T-helper 17 cell (primary cell): ENCODE measurements around the gene AGPAT3. TPM values are rescaled to one million over a fixed set of nuclear protein-coding genes. Genes with fewer than 3 reads are reported as not detected.
A peak's percentile ranks its signal among the peaks of the same experiment; 100 is the strongest.

Experiments used
- ATAC-seq: fragments of 150-1000 bp; cut with Tn5 transposase; 2 replicates; pipeline ENCODE4 v1.10.0; 2021; ENCODE audit warnings: mild to moderate bottlenecking, moderate library complexity
- DNase-seq, 3 donors: peaks; one replicate each; pipeline versions ENCODE4 v3.0.0 to v3.0.0-alpha.2; 2020 to 2021
- H3K9me3 ChIP-seq: one replicate; pipeline ENCODE4 v1.7.0; 2013; ENCODE audit warnings: low read length, mild to moderate bottlenecking; ENCODE audit not compliant: control insufficient read depth, poor library complexity, severe bottlenecking
- H3K27ac Mint-ChIP-seq: one replicate; pipeline ENCODE4 v1.8.0; 2022; ENCODE audit warnings: mild to moderate bottlenecking, moderate library complexity, mixed read lengths
- H3K27me3 Mint-ChIP-seq: one replicate; pipeline ENCODE4 v1.8.0; 2022; ENCODE audit warnings: mixed read lengths
- H3K36me3 Mint-ChIP-seq: one replicate; pipeline ENCODE4 v1.8.0; 2022; ENCODE audit warnings: low read depth, mixed read lengths
- H3K4me1 Mint-ChIP-seq: one replicate; pipeline ENCODE4 v1.8.0; 2022; ENCODE audit warnings: mild to moderate bottlenecking, mixed read lengths
- H3K4me3 Mint-ChIP-seq: one replicate; pipeline ENCODE4 v1.8.0; 2022; ENCODE audit warnings: mild to moderate bottlenecking, moderate library complexity, mixed read lengths
- total RNA-seq, 4 donors: library from RNA in 2 of 4; stranded (reverse) in 2 of 4; gene quantifications; one replicate each; pipeline ENCODE4 v1.2.3 and lab custom pipeline; 2022 to 2026

Gene AGPAT3
- total RNA-seq, 2 donors from 2014 or later = 64.1 to 67.3 TPM

DNA sequence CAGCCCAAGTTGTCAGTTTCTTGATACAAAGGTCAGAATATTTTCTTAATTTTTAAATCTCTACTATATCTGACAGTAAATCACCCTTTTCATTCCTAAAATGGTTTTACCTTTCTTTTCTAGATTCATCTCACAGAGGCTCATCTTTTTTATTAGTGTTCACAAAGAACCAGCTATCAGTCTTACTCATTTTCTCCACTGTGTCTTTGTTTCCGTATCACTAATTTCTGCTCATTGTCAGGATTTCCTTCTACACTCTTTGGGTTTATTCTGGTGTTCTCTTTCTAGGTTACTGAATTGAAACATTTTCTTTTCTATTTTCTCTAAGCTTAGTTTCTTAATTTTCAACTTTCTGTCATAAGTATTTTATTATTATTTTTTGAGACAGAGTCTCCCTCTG lies 8.7 kb downstream of the AGPAT3 start:
- Mint-ChIP-seq H3K27me3 (no peaks in the 10 kb centered on the region), H3K4me1 (peaks cover 48% of the 10 kb centered on the region), H3K4me3 (no peak overlapping the region), H3K36me3 (peaks cover 5% of the 10 kb centered on the region), H3K27ac (peak overlapping the region; percentile 49)
- H3K9me3 ChIP-seq = no peaks in the 10 kb centered on the region
- DNase-seq (no peak), ATAC-seq (no peak)

DNA sequence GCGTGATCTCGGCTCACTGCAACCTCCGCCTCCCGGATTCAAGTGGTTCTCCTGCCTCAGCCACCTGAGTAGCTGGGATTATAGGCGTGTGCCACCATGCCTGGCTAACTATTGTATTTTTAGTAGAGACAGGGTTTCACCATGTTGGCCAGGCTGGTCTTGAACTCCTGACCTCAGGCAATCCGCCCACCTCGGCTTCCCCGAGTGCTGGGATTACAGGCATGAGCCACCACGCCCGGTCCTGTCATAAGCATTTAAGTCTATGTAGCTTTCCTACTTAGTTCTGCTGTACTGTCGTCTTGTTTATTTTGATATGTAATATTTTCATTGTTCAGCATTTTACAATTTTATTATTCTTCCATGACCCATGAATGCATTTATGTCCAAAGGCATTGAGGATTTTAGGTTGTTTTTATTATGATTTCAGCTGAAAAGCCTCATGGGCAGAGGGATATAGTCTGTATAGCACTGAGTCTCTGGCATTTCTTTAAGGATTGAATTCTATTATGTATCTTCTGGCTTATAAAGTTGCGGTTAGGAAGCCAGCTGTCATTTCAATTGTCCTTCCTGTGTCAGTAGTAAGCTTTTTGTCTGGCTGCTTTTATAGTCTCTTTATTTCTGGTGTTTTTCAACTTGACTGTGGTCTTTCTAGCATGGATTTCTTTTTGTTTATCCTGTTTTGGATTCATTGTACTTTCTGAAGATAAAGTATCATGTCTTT lies 9.2 kb downstream of the AGPAT3 start:
- DNase-seq = no peak
- H3K27ac Mint-ChIP-seq = peak overlapping the region; percentile 49
- no peaks in the 10 kb centered on the region for H3K9me3 ChIP-seq
- H3K36me3 Mint-ChIP-seq = peaks cover 5% of the 10 kb centered on the region
- H3K4me3 Mint-ChIP-seq = no peak overlapping the region
- H3K4me1 Mint-ChIP-seq = peaks cover 43% of the 10 kb centered on the region
- ATAC-seq = no peak
- H3K27me3 Mint-ChIP-seq = no peaks in the 10 kb centered on the region

DNA sequence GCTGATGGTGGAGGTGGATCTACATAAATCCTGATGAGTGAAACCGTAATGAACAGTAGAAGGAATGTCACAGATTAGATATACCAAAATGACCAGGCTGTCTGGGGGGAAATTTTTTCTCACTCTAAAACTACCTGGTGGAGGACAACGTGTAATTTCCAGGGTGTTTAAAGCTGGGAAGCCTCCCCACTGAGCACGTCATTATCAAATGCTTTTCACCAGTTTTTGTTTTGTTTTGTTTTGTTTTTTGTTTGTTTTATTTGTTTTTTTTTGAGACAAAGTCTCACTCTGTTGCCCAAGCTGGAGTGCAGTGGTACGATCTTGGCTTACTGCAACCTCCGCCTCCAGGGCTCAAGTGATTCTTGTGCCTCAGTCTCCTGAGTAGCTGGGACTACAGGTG lies 11.6 kb downstream of the AGPAT3 start:
- Mint-ChIP-seq H3K27me3 (no peaks in the 10 kb centered on the region), H3K27ac (no peak overlapping the region), H3K36me3 (peaks cover 5% of the 10 kb centered on the region), H3K4me3 (no peak overlapping the region), H3K4me1 (peaks cover 56% of the 10 kb centered on the region)
- DNase-seq (no peak), ATAC-seq (no peak)
- no peaks in the 10 kb centered on the region for H3K9me3 ChIP-seq

DNA sequence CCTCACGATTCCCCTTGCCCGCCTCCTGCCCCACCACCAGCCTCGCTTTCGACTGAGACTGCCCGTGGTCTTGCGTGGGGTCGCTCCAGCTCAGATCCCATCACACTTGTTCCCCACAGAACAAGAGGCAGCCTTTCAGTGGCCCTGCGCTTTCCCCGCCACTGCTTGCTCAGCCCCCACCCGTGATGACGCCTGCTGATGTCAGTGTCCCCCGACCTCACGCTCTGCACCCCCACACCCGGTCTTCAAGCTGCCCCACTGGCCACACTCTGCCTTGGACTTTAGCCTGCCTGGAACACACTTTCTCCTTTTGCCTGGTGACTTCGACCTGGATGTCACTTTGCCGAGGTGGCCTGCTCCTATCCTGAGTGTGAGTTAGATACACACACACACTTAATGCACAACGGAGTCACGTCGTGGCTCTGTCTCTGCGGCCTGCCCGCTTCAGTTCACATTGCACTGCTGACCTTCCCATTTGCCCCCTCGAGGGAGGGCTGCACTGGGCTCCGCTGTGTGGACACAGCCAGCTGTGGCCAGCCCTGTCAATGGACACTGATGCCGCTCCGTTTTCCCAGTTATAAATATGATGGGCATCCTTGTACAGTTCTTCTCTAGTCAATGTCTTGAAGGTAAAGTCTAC lies 13.0 kb downstream of the AGPAT3 start:
- no peak for ATAC-seq
- H3K4me3 Mint-ChIP-seq = no peak overlapping the region
- H3K36me3 Mint-ChIP-seq = peaks cover 2% of the 10 kb centered on the region
- no peaks in the 10 kb centered on the region for H3K27me3 Mint-ChIP-seq
- DNase-seq = no peak
- H3K9me3 ChIP-seq = no peaks in the 10 kb centered on the region
- H3K27ac Mint-ChIP-seq = no peak overlapping the region
- peaks cover 52% of the 10 kb centered on the region for H3K4me1 Mint-ChIP-seq

DNA sequence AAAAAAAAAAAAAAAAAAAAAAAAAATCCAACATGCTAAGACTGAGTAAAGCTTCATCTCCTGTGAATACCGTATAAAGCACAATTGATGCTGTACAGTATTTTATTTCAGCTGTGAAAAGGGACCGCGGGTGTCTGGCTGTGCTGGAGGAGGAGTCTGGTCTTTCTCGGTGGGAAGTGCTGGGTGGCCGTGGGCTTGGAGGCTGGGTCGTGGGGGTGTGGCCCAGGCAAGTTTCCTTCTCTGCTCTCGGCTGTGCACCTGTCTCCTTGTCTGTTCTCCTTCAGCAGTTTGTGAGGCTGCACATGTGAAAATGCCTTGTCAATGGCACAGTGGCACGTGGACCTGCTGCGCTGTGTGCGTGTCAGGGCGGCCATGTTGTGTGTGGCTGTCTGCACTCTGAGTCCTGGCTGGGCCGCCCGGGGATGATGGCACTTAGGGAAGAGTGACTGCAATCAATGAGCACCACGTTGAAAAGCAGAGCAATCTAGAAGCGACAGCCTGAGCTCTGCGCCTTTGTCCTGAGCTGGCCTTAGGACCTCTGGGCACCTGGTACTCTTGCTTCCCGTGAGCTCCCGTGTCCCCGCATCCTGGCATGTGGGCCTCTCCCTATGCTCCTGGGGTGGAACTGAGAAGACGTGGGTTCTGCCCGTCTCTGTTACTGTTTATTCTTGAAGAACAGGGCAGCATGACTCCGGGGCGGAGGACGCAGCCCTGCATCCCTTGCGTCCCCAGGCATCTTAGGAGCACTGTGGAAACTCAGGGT lies 14.5 kb downstream of the AGPAT3 start:
- Mint-ChIP-seq H3K4me1 (peaks cover 56% of the 10 kb centered on the region), H3K36me3 (peaks cover 2% of the 10 kb centered on the region), H3K27me3 (no peaks in the 10 kb centered on the region), H3K27ac (peak overlapping the region; percentile 65), H3K4me3 (peak overlapping the region; percentile 61)
- ATAC-seq (no peak), DNase-seq (no peak)
- no peaks in the 10 kb centered on the region for H3K9me3 ChIP-seq

DNA sequence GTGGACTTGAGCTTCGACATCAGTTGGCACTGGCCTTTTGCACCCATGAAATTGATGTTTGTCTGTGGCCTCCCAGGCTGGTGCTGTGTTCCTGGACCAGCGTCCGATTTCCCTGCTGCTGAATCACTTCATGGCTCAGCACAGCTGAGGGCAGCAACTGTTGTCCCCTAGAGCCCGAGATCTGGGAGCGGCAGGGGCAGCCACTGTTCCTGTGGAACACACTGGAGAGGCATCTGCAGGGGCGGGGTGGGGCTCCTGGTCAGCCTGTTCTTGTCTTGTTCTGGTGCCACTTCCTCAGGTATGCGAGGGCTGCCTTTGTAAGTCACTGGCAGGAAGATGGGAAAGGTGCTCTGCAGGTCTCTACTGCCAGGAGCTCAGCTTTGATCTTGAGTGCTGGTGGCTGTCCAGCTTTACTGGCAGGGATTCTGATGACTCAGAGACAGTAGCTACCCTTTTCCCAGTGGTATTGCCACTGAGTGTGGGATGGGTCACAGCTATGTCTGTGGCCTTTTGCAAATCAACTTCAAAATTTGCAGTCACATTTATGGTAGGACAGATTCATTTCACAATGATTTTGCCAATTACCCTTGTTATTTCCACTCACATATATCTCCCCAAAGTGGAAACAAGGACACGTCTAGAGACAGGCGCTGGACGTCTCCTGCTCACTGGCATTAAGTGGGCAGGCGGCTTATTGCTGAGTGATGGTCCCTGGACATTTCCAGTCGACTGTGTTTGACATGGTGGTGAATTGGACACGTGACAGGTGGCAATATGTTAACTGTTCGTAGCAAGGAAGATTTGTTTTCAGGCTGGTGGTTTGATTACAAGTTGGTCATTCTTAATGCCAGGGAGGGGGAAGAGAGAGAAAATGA lies 15.3 kb downstream of the AGPAT3 start:
- no peaks in the 10 kb centered on the region for H3K9me3 ChIP-seq
- DNase-seq (no peak), ATAC-seq (no peak)
- Mint-ChIP-seq H3K36me3 (peaks cover under 1% of the 10 kb centered on the region), H3K4me3 (peak overlapping the region; percentile 61), H3K27ac (peak overlapping the region; percentile 67), H3K27me3 (no peaks in the 10 kb centered on the region), H3K4me1 (peaks cover 54% of the 10 kb centered on the region)

DNA sequence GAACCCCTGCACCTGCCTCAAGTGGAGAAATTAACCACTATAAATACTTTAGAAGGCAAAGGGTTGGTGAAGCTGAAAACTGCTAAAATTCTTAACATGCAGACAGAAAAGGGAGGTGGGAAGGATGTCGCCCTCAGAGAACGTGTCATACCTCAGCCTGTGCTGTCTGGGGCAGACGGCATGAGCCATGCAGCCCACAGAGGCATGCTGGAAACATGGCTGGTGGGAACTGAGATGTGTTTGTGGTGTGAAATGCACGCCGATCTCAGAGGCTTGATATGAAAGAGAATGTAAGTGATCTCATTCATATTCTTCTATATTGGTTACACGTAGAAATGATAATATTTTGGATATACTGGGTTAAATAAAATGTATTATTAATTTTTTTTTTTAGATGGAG lies 16.3 kb downstream of the AGPAT3 start:
- Mint-ChIP-seq H3K4me3 (no peak overlapping the region), H3K36me3 (no peaks in the 10 kb centered on the region), H3K27me3 (no peaks in the 10 kb centered on the region), H3K27ac (no peak overlapping the region), H3K4me1 (peaks cover 56% of the 10 kb centered on the region)
- ATAC-seq (peak; percentile 52), DNase-seq (no peak)
- no peaks in the 10 kb centered on the region for H3K9me3 ChIP-seq

DNA sequence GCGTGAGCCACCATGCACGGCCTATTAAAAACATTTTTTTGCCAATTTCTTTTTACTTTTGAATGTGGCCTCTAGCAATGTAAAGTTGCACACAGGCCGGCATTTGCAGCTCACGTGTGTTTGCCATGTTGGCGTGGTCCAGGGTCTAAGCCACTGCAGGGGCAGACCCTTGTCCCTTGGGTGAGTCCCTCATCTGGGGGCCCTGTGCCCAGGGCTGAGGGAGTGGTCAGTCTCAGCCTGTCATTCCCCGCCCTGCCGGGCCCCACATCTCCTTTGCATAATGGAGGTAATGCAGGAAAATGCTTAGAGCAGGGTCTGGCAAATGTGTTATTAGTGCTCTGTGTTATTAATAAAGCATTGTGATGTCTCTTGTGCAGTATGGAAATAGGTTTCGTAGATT lies 16.9 kb downstream of the AGPAT3 start:
- no peaks in the 10 kb centered on the region for H3K27me3 Mint-ChIP-seq
- ATAC-seq (no peak), DNase-seq (no peak)
- H3K36me3 Mint-ChIP-seq = no peaks in the 10 kb centered on the region
- H3K4me3 Mint-ChIP-seq = no peak overlapping the region
- H3K27ac Mint-ChIP-seq = no peak overlapping the region
- H3K9me3 ChIP-seq = no peaks in the 10 kb centered on the region
- peaks cover 57% of the 10 kb centered on the region for H3K4me1 Mint-ChIP-seq

DNA sequence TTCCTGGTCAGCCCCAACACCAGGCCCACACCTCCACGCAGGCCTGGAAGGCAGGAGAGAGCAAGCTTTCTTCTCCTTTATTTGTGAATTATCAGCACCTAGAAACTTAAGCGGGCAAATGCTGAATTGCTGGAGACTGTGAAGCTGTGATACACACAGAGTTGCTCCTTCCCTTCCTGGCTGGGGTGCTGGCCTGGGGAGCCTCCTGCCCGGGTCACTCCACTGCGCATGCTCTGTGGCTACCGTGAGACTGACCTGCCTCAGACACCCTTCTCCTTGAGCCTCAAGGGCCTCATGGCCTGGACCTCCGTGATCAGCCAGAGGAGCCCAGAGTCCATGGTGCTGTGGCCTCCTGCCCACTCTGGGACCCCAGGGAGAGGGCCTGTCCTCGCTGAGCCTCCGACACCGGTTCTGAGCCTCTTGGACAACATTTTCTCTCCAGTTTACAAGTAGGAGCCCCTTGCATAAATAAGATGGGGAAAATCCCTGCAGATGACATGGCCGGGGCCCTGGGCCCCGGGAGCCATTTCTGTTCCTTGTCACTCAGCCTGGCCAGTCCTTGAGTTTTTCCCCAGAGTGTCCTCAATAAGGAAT lies 18.0 kb downstream of the AGPAT3 start:
- H3K27ac Mint-ChIP-seq = peak overlapping the region; percentile 84
- ATAC-seq (no peak), DNase-seq (no peak)
- H3K4me1 Mint-ChIP-seq = peaks cover 51% of the 10 kb centered on the region
- no peak overlapping the region for H3K4me3 Mint-ChIP-seq
- H3K36me3 Mint-ChIP-seq = no peaks in the 10 kb centered on the region
- H3K9me3 ChIP-seq = no peaks in the 10 kb centered on the region
- H3K27me3 Mint-ChIP-seq = no peaks in the 10 kb centered on the region

DNA sequence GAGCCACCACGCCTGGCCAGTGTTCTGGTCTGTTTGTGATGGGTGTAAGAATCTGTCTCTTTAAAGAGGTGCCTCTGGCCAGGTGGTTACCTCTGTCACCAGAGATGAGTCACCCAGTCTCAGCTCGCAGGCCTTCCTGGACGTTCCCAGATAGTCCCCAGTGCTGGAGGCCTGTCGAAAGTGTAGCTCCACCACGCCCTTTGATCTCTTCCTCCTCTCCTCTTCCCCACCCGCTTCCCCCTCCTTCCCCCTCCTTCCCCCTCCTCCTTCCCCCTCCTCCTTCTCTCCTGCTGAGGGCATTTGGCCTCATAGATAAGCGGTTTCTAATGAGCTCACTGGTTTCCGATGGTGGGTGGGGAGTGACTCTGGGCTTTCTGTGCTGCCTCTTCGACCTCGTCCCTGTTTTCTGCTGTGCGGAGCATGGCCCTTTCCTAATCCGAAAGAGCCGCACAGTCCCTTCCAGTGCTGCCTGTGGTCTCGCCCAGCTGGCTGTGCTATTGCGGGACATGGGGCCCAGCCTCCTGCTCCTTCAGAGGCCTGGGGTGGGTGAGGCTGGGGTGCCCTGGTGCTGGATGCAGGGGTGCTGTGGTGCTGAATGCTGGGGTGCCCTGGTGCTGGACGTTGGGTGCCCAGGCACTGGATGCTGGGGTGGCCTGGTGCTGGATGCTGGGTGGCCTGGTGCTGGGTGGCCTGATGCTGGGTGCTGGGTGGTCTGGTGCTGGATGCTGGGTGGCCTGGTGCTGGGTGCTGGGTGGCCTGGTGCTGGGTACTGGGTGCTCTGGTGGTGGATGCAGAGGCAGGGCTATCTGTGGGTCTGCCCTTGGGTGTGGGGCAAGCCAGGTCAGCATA lies 19.2 kb downstream of the AGPAT3 start:
- DNase-seq = peak in 1 of 3 donors; percentile 23

DNA sequence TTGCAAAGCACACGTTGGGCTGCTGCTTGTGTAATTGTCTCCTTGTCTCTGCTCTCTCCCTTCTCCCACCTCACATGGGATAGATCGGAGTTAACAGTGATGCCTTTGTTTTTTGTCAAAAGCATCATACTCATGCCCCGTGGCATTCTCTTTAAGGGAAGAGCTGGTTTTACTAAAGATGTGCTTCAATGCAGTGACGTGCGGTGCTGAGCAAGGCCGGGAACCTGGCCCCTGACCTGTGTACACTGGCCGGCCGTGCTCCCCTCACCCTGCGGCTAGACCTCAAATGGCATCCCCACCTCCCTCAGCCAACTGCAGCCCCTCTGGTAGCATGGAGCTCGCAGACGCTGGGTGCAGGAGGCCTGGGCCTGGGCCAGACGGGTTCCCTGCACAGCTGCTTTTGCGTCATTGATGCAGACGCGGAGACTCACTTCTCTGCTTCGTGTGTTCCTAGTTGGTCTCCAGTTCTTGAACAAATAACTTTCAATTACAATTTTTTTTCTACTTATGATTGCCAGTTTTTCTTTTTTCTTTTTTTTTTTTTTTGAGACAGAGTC lies 19.9 kb downstream of the AGPAT3 start:
- Mint-ChIP-seq H3K4me1 (peaks cover 48% of the 10 kb centered on the region), H3K27ac (peak overlapping the region; percentile 84), H3K4me3 (peak overlapping the region; percentile 43), H3K27me3 (no peaks in the 10 kb centered on the region), H3K36me3 (no peaks in the 10 kb centered on the region)
- DNase-seq = no peak
- no peaks in the 10 kb centered on the region for H3K9me3 ChIP-seq
- no peak for ATAC-seq

More for the DNA sequence above, 19.2 kb downstream of the AGPAT3 start:
- no peaks in the 10 kb centered on the region for H3K9me3 ChIP-seq
- Mint-ChIP-seq H3K27ac (peak overlapping the region; percentile 84), H3K36me3 (no peaks in the 10 kb centered on the region), H3K4me3 (peak overlapping the region; percentile 59), H3K4me1 (peaks cover 52% of the 10 kb centered on the region), H3K27me3 (no peaks in the 10 kb centered on the region)
- ATAC-seq = peak; percentile 72

DNA sequence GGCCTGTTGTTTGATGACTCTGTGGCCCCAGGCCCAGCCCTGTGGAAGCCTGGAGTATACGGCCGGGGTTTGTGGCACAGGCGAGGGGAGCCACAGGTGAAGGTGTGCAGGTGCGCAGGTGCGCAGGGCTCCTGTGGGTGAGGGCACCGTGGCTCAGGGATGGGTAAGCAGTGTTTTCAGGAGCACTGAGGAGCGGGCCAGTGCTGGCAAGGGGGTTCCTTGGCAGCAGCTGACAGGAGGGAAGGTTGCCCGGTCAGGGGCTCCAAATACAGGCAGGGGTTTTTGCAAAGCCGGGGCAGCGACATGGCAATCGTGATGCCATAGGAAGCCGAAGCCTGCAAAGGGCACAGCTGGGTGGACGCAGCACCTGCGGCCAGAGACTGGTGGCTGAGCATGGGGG lies 20.7 kb downstream of the AGPAT3 start:
- no peak for DNase-seq
- H3K9me3 ChIP-seq = no peaks in the 10 kb centered on the region
- H3K4me1 Mint-ChIP-seq = peaks cover 40% of the 10 kb centered on the region
- no peak overlapping the region for H3K4me3 Mint-ChIP-seq
- no peaks in the 10 kb centered on the region for H3K27me3 Mint-ChIP-seq
- H3K27ac Mint-ChIP-seq = no peak overlapping the region
- no peak for ATAC-seq
- H3K36me3 Mint-ChIP-seq = no peaks in the 10 kb centered on the region
